GM19397 (cell line): ENCODE results near the gene PCNX3.
"Not testable (repeated sequence)": the region's sequence is repeated elsewhere in the genome, so short reads cannot be mapped to it uniquely, and the experiment has no call there.

Experiments
- ATAC-seq: cut with Tn5 transposase; IDR thresholded peaks from one replicate; pipeline ENCODE4 v1.9.1; 2021; ENCODE audit warnings: mild to moderate bottlenecking, moderate library complexity; ENCODE audit not compliant: unreplicated experiment

The PCNX3 gene

GRCh38 chr11:65652511-65653228 lies 37.1 kb downstream of the PCNX3 start:
- ATAC-seq, result peak; percentile 75

DNA sequence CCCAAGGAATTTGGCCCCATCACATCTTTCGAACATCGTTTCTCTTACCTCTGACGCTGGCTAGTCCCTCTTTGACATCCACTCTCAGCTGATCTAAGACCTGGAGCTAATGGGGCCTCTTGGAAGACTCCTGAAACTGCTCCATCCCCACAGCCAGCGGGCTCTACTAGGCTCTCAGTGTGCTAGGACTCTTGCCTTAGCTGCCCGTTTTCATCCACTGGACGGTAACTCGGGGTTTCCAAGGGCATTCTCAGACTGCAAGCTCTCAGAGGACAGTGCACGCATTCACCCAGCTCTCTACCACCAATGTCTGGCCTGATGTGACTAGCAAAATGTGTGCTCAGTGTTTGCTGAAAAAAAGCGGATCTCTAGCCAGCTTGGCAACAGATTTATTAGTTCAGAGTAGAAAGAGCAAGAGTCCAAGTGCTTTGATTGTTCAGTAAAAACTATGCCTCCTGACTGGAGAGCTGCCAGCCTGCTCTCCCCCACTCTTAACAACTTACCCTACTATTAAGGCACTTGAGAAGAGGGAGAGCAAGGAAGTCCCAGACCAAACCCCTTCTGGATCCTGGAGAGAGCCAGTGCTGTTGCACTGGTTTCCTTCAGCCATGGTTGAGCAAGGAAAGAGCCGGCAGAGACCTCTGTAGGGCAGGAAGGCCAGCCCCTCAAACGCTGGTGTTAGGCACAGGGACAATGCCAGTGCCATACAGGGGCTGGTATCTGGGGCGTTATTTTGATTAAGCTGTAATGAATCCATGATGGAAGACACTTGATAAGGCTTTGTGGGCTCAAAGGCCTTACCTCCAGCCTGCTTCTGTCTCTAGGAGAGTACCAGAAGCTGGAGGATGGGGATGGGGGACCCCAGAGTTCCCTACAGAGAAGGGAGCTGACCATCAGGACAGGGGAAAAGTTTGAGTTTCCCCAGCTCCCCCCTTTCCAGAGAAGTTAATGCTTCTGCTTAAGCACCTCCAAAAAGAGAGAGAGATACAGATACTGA lies 38.0 kb downstream of the PCNX3 start:
- no peak for ATAC-seq

DNA sequence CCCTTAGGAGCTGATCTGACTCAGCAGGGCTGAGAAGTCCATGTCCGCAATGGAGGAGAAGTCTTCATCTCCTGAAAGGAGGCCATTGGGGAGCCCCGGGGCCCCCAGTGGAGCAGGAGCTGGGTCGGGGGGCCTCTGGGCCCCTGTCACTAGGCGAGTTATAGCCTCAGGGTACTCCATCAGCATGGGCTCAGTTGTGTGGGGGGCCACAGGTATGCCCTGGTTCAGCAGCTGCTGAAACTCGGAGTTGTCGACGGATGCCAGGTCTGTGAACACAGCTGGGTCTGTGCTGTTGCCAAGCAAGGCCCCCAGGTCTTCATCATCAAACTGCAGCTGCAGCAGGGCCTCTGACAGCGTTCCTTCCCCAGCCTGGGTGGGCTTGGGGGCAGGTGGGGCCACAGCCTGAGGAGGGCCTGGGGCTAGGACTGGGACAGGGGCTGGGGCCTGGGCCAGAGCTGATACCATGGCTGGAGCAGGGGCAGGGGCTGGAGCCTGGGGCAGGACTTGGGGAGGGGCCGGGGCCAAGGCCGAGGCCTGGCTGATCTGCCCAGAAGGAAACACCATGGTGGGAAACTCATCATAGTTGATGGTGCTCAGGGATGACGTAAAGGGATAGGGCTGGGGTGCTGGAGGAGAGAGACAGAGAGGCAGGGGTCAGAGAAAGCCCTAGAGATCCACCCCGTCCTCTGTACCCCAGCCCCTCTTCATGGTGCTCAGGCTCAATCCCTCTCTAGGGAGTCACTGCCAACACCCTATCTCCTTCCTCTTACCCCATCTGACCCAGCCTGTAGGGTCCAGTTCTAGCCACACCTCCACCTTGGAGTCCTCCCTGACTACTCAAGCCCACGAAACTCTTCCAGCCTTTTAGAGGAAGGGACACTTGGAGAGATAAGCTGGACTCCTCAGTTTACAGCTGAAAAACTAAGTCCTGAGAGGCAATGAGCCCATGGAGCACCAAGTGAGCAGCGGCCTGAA lies 39.1 kb downstream of the PCNX3 start:
- ATAC-seq, result no peak

DNA sequence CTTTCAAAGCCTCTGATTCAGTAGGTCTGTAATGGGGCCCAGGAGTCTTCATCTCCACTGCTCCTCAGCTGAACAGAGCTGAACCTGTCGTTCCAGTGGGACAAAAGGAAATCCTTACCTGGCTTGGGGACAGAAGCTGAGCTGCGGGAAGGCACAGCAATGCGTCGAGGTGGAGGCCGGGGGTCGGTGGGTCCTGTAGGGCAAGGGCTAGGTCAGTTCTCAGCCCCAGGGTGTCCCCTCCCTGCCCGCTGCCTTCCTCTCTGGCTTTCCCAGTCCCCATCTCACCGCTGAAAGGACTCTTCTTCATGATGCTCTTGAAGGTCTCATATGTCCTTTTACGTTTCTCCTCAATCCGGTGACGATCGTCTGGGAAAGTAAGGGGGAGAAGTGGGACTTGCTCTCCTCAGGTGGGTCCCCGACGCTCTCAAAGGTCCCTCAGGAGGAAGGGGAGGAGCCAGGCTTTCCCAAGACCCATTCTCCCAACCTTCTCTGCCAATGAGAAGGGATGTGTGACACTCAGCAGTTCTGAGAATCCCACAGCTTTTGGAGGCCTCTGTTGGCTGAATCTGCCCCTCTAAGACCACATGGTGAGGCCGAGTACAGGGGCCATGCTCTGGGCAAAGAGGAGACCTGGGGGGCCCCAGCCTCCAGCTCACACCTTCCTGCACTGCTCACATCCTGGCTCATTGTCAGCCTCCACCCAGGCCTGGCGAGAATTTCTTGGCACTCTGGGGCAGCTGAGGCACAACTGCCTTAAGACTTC lies 40.2 kb downstream of the PCNX3 start:
- no peak for ATAC-seq

GRCh38 chr11:65657426-65657825 lies 41.9 kb downstream of the PCNX3 start:
- ATAC-seq, result no peak

DNA sequence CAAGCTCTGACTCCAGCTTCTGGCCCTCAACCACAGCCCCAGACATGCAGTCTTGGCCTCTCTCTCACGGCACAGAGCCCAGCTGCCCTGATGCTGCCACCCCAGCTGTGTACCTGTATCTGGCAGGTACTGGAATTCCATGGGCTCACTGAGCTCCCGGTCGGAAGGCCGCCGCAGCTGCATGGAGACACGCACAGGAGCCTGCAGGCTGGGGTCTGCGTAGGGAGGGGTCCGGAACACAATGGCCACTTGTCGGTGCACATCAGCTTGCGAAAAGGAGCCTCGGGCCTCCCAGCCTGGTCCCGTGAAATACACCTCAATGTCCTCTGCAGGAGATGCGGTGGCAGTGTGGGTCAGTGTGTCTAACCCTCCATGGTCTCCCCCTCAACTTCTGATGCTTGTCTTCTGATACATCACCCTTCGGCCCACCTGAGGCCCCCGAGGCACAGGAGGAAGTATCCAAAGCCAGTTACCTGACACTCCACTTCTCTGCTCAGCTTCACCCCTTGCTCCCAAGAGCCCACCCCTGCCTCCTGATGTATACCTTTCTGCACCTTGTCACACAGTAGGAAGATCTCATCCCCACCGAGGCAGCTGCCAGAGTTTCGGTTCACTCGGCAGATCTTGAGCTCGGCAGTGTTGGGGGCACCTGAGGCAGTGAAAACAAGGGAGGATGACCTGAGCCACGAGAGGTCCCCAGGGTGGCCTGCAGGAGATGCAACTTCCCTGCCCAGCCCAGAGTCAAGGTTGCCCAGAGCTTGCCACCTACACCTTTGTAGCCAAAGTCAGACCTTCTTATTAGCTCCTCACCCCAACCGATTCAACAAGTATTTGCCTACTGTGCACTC lies 42.8 kb downstream of the PCNX3 start:
- ATAC-seq, result no peak

- ATAC-seq, result no peak
These were observed 44.5 kb downstream of the PCNX3 start for GRCh38 chr11:65660038-65660437.

DNA sequence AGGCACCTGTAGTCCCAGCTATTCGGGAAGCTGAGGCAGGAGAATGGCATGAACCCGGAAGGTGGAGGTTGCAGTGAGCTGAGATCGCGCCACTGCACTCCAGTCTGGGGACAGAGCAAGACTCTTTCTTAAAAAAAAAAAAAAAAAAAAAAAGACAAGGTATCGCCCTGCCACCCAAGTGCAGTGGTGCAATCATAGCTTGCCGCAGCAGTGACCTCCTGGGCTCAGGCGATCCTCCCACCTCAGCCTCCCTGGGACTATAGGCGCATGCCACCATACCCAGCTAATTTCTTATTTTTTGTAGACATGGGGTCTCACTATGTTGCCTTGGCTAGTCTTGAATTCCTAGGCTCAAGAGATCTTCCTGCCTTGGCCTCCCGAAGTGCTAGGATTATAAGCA lies 45.3 kb downstream of the PCNX3 start:
- ATAC-seq, result not testable (repeated sequence)

- no peak for ATAC-seq
These were observed 46.1 kb downstream of the PCNX3 start for GRCh38 chr11:65661599-65662246.

GRCh38 chr11:65662247-65662798 lies 46.7 kb downstream of the PCNX3 start:
- ATAC-seq, result no peak

GRCh38 chr11:65662799-65663638 lies 47.4 kb downstream of the PCNX3 start, which contains the start of gene RELA:
TSS of gene RELA (minus strand) at chr11:65662916. CDS start at chr11:65662832, 84 bp downstream.
- ATAC-seq, result peak; percentile 80

GRCh38 chr11:65663639-65664200 lies 48.1 kb downstream of the PCNX3 start:
- ATAC-seq, result peak; percentile 4

DNA sequence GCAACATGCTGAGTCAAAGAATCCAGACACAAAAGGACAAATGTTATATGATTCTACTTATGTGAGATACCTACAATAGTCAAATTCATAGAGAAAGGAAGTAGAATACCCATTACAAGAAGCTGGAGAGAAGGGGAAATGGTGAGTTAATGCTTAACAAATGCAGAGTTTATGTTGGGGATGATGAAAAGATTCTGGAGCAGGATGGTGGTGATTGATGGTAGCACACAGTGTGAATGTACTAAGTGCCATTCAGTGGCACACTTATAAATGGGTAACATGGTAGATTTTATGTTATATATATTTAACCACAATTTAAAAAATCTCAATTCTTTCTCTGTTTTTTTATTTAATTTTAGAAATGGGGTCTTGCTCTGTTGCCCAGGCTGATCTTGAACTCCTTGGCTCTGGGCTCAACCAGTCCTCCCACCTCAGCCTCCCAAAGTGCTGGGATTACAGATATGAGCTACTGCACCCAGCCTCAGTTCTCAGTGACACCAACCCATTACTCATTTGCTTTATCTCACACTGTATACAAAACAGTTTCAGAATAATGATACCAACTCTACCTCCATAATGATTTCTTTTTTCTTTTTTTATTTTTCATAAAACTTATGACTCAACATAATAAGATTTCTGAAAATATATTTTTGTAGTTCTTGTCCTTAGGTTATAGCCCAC lies 56.7 kb downstream of the PCNX3 start:
- no peak for ATAC-seq

DNA sequence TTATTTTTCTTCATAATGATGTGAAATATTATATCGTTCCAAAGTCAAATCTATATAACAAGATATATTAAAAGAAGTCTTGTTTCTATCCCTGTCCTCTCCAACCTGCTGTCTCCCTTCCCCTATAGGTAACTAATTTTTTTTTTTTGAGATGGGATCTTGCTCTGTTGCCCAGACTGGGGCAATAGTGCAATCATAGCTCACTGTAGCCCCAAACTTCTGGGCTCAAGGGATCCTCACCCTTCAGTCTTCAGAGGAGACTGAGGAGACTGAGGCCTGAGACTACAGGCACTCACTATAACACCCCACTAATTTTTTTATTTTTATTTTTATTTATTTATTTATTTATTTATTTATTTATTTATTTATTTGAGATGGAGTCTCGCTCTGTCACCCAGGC lies 57.4 kb downstream of the PCNX3 start:
- no peak for ATAC-seq

- no peak for ATAC-seq
These were observed 64.7 kb downstream of the PCNX3 start for GRCh38 chr11:65680192-65680743.

DNA sequence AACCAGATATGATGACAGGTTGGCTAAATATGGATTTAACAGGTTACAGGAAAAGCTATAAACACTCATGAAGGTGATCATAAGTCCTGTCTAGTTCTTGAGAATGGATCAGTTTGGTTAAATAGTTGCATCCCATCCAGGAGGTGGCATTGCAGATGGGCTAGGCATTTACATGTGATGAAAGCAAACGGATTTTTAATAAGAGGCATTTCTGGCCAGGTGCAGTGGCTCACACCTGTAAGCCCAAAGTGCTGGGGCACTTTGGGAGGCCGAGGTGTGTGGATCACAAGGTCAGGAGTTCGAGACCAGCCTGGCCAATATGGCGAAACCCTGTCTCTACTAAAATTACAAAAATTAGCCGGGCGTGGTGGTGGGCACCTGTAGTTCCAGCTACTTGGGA lies 67.9 kb downstream of the PCNX3 start:
- not testable (repeated sequence) for ATAC-seq
